Measurements from ENCODE around the gene SLC9B2. TPM values are rescaled to one million over a fixed set of nuclear protein-coding genes. Genes with fewer than 3 reads are reported as not detected.

The SLC9B2 gene, protein sequence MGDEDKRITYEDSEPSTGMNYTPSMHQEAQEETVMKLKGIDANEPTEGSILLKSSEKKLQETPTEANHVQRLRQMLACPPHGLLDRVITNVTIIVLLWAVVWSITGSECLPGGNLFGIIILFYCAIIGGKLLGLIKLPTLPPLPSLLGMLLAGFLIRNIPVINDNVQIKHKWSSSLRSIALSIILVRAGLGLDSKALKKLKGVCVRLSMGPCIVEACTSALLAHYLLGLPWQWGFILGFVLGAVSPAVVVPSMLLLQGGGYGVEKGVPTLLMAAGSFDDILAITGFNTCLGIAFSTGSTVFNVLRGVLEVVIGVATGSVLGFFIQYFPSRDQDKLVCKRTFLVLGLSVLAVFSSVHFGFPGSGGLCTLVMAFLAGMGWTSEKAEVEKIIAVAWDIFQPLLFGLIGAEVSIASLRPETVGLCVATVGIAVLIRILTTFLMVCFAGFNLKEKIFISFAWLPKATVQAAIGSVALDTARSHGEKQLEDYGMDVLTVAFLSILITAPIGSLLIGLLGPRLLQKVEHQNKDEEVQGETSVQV
- polyA plus RNA-seq (2011; rRNA removed) (7.9 and 9.2 TPM in 2 replicates), polyA plus RNA-seq (2017; fragmentation: RNase III; extraction: RNeasy Plus Mini Kit Qiagen cat#74134 plus additional on column Dnase treatment) (6.6 to 7.3 TPM (median 6.6 TPM) in 3 replicates), polyA minus RNA-seq (2011; rRNA and poly(A)+ RNA removed) (6.0 and 6.7 TPM in 2 replicates)
- 2.9 and 3.8 TPM in 2 replicates for polyA plus RNA-seq (2012; cell fraction: cytosol; rRNA removed)
- polyA plus RNA-seq (2012; cell fraction: nucleus; rRNA removed) = 2.1 and 3.0 TPM in 2 replicates

DNA sequence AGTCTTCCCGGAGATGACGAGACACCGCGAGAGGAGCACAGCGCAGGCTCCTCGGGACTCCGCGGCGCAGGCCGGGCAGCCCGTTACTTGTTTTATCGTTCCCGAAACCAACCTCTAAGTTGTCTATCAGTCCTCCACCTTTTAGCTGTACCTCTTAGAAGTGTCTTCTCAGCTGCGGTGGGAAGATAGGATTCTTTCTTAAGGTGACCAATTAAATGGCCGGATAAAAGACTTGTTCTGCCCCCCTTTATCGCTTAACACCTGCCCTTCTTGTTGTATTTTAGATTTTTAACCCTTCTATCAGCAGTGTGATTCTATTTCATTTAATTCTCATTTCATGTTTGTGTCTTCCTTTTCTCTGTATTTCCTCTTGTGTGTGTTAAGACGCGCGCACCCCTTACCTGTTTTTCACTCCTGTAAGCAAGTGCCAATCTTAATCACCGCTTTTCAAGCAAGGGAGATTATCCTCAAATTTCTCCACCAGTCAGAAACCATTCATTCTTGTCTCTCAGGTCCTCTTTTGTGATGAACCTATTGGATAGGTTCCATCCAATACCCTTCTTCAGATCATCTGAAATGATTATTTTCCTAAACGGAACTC is at the start of gene SLC9B2:
SLC9B2 (minus strand) TSS at position 15 of the 601 bp plus-strand sequence. CDS start 9,211 bp downstream, outside the sequence.
- FAIRE-seq = no peak
- H3K27ac ChIP-seq = peak within 1 kb of the TSS; percentile 83 to 90
- H3K4me2 ChIP-seq = peak within 1 kb of the TSS; percentile 75
- 68% methylated on average over 18 of the region's 21 CpGs for WGBS (ENCODE audit: missing lambda C conversion rate)
- ChIA-PET POLR2A (interaction anchor here (1.2 to 1.3 kb wide), 2 partner anchors 208 to 250 kb away, joined by 4 to 5 read pairs; partner anchors contain the start of genes CISD2 and UBE2D3), CTCF (interaction anchor here (1.3 to 2.1 kb wide), 2 partner anchors 15 to 23 kb away, joined by 3 to 9 read pairs; no protein-coding TSS in a partner anchor)
- H3K4me1 ChIP-seq = peaks cover 16% of the 10 kb centered on the region; the same call in 2 of the 3 replicates
- no peaks in the 10 kb centered on the region for H3K9me3 ChIP-seq
- peak in 1 of 2 experiments; percentile 19 for DNase-seq (ENCODE audit: low read depth in 1 of 2, low spot score in 1 of 2)
- TF ChIP-seq JUN (IDR thresholded peaks at IDR 0.05) = 0 out of 5 replicates have a peak, but pooled peaks of 1 of the 2 experiments have one; percentile 5
- TF ChIP-seq CHD4 (IDR thresholded peaks at IDR 0.05; ENCODE audit: borderline replicate concordance) = no peak
- TF ChIP-seq NPAS2 (CRISPR knock-in tag; IDR thresholded peaks at IDR 0.05; ENCODE audit: borderline replicate concordance) = no peak
- peak; percentile 90 to 91; a peak in 5 of 6 replicates for ATAC-seq
- peak within 1 kb of the TSS; percentile 54 for H3K4me3 ChIP-seq

DNA sequence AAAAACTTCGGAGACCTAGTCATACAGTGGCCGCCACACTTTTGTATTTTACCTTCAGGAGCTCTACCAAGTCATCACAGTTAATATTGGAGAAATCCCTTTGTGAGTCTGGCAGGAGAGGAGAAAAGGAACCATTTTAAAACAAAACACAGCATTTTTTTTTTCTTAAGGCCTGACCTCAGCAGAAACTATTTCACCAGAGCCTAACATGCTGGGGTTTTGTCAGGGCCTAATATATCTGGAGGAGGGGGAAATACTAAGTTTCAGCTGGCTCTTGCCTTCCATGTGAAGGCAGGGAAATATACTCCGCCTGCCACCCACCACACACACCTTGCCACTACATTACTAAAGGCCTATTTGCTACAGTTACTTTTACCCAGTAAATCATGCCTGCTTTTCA is 49.6 kb upstream of the SLC9B2 start:
- Histone ChIP-seq H3K4me1 (no peaks in the 10 kb centered on the region), H3K4me3 (no peak overlapping the region), H3K27ac (no peak overlapping the region), H3K9me3 (0 out of 3 replicates have a peak, but pooled peaks cover 4% of the 10 kb centered on the region), H3K4me2 (no peak overlapping the region)
- ChIA-PET POLR2A (no interaction called here), CTCF (interaction anchor here (0.6 kb wide), 1 partner anchor 1799 kb away, joined by 3 read pairs; no protein-coding TSS in a partner anchor)
- TF ChIP-seq KDM1A (IDR thresholded peaks at IDR 0.05; ENCODE audit: low read depth) (no peak), HOXA7 (CRISPR knock-in tag; IDR thresholded peaks at IDR 0.05) (no peak), MAFK (IDR thresholded peaks at IDR 0.05; ENCODE audit: partially characterized antibody) (no peak), GATA3 (IDR thresholded peaks at IDR 0.05; ENCODE audit: borderline replicate concordance) (no peak), ZC3H11A (IDR thresholded peaks at IDR 0.05) (no peak), ELK1 (IDR thresholded peaks at IDR 0.05; ENCODE audit: low read depth, low read length) (no peak), NR3C1 (IDR thresholded peaks at IDR 0.05) (no peak), CHD4 (IDR thresholded peaks at IDR 0.05; ENCODE audit: borderline replicate concordance) (no peak), PHF8 (IDR thresholded peaks at IDR 0.05; ENCODE audit: borderline replicate concordance, low read depth) (no peak), REST (IDR thresholded peaks at IDR 0.05) (no peak), HES2 (IDR thresholded peaks at IDR 0.05) (no peak), HDAC2 (IDR thresholded peaks at IDR 0.05) (no peak), MAZ (IDR thresholded peaks at IDR 0.05; ENCODE audit: borderline replicate concordance, low read depth, low read length) (no peak), RNF2 (IDR thresholded peaks at IDR 0.05; ENCODE audit: borderline replicate concordance, low read depth) (no peak), HOXB5 (CRISPR knock-in tag; IDR thresholded peaks at IDR 0.05) (no peak), RFX5 (IDR thresholded peaks at IDR 0.05) (no peak)
- TF ChIP-seq, protein P1, sequence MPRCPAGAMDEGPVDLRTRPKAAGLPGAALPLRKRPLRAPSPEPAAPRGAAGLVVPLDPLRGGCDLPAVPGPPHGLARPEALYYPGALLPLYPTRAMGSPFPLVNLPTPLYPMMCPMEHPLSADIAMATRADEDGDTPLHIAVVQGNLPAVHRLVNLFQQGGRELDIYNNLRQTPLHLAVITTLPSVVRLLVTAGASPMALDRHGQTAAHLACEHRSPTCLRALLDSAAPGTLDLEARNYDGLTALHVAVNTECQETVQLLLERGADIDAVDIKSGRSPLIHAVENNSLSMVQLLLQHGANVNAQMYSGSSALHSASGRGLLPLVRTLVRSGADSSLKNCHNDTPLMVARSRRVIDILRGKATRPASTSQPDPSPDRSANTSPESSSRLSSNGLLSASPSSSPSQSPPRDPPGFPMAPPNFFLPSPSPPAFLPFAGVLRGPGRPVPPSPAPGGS (IDR thresholded peaks at IDR 0.05) = no peak
- TF ChIP-seq, protein P2, sequence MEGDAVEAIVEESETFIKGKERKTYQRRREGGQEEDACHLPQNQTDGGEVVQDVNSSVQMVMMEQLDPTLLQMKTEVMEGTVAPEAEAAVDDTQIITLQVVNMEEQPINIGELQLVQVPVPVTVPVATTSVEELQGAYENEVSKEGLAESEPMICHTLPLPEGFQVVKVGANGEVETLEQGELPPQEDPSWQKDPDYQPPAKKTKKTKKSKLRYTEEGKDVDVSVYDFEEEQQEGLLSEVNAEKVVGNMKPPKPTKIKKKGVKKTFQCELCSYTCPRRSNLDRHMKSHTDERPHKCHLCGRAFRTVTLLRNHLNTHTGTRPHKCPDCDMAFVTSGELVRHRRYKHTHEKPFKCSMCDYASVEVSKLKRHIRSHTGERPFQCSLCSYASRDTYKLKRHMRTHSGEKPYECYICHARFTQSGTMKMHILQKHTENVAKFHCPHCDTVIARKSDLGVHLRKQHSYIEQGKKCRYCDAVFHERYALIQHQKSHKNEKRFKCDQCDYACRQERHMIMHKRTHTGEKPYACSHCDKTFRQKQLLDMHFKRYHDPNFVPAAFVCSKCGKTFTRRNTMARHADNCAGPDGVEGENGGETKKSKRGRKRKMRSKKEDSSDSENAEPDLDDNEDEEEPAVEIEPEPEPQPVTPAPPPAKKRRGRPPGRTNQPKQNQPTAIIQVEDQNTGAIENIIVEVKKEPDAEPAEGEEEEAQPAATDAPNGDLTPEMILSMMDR (IDR thresholded peaks at IDR 0.05) = no peak
- DNase-seq (ENCODE audit: low read depth in 1 of 2, low spot score in 1 of 2) = no peak
- WGBS (ENCODE audit: missing lambda C conversion rate) = 87% methylated on average over 3 of the region's 3 CpGs
- ATAC-seq = no peak
- no peak for FAIRE-seq
